ENCODE measurements around the gene PCGF3.
"Not testable (repeated sequence)": the region's sequence is repeated elsewhere in the genome, so short reads cannot be mapped to it uniquely, and the experiment has no call there.

The PCGF3 gene

DNA sequence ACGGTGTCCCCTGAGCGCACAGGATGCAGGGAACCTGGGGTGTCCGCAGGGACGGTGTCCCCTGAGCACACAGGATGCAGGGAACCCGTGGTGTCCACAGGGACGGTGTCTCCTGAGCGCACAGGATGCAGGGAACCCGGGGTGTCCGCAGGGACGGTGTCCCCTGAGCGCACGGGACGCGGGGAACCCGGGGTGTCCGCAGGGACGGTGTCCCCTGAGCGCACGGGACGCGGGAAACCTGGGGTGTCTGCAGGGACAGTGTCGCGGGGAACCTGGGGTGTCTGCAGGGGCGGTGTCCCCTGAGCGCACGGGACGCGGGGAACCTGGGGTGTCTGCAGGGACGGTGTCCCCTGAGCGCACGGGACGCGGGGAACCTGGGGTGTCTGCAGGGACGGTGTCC lies 30.9 kb downstream of the PCGF3 start:
- H3K9me3 ChIP-seq (ENCODE audit: control insufficient read depth, low read length); H3K4me3 ChIP-seq (ENCODE audit: low read length); H3K27me3 ChIP-seq (ENCODE audit: control insufficient read depth, insufficient read depth, low read length); H3K9ac ChIP-seq (ENCODE audit: low read length); H3K36me3 ChIP-seq (ENCODE audit: control insufficient read depth, insufficient read depth, low read length): not testable (repeated sequence)
- H3K4me1 ChIP-seq (ENCODE audit: control insufficient read depth, insufficient read depth, low read length) = peaks cover 11% of the 10 kb centered on the region

DNA sequence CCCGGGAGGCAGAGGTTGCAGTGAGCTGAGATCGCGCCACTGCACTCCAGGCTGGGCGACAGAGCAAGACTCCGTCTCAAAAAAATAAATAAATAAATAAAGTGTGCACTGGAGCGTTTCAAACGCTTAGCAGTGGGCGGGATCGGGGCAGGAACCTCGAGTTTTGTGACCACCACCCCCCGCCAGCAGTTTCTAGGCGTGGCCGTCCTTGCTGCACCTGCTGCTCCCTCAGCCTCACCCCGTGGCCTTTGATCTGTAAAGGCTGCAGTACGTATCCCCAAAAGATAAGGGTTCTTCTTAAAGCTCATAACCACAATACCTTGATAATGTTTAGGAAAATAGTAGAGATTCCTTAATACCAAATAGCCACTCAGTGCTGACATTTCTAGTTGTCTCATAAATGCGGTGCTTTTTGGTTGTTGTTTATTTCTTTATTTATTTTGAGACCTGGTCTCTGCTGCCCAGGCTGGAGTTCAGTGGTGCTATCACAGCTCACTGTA lies 33.2 kb downstream of the PCGF3 start:
- Histone ChIP-seq H3K4me1 (ENCODE audit: control insufficient read depth, insufficient read depth, low read length) (peaks cover 6% of the 10 kb centered on the region), H3K36me3 (ENCODE audit: control insufficient read depth, insufficient read depth, low read length) (peaks cover 6% of the 10 kb centered on the region), H3K9ac (ENCODE audit: low read length) (no peak overlapping the region), H3K4me3 (ENCODE audit: low read length) (no peak overlapping the region), H3K27me3 (ENCODE audit: control insufficient read depth, insufficient read depth, low read length) (no peaks in the 10 kb centered on the region), H3K9me3 (ENCODE audit: control insufficient read depth, low read length) (no peaks in the 10 kb centered on the region)

DNA sequence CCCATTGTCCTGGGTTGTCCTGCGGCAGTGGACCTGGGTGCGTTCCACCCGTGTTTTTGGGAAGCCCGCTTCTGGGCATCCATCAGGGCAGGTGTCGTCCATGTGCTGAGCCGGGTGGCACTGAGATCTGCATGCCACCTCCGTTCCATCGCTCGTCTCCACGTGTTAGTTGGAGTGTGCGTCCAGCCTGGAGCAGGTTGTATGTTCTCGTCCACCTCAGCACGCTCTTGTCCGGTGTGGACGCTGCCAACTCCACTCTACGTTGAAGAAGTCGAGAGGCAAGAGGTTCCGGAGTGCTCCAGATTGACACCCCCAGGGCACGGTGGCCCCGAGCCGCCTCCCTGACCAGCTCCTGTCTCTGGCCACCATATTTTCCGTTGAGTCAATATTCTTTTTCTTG lies 33.9 kb downstream of the PCGF3 start:
- Histone ChIP-seq H3K4me3 (ENCODE audit: low read length) (no peak overlapping the region), H3K27me3 (ENCODE audit: control insufficient read depth, insufficient read depth, low read length) (no peaks in the 10 kb centered on the region), H3K9ac (ENCODE audit: low read length) (no peak overlapping the region), H3K9me3 (ENCODE audit: control insufficient read depth, low read length) (no peaks in the 10 kb centered on the region), H3K36me3 (ENCODE audit: control insufficient read depth, insufficient read depth, low read length) (peaks cover 4% of the 10 kb centered on the region), H3K4me1 (ENCODE audit: control insufficient read depth, insufficient read depth, low read length) (peaks cover 6% of the 10 kb centered on the region)

DNA sequence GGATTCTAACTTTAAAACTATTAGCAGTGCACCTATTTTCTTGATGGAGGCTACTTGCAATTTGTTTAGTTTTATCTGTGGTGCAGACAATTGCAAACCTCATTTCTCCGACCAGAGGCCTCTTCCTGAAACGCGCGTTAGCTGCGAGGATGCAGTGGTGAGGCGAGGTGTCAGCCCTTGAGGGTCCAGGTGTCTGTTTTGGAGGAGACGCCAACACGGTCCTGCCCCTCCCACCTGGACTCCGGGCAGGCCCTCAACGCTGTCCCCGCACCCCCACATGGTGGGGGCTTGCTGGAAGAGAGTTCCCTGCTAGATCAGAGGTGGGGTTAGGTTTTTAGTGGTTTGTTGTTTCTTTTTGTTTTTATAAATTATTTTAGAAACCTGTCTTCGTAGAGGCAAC lies 34.4 kb downstream of the PCGF3 start:
- peaks cover 6% of the 10 kb centered on the region for H3K4me1 ChIP-seq (ENCODE audit: control insufficient read depth, insufficient read depth, low read length)
- no peaks in the 10 kb centered on the region for H3K9me3 ChIP-seq (ENCODE audit: control insufficient read depth, low read length)
- H3K9ac ChIP-seq (ENCODE audit: low read length) = no peak overlapping the region
- no peak overlapping the region for H3K4me3 ChIP-seq (ENCODE audit: low read length)
- H3K27me3 ChIP-seq (ENCODE audit: control insufficient read depth, insufficient read depth, low read length) = no peaks in the 10 kb centered on the region
- H3K36me3 ChIP-seq (ENCODE audit: control insufficient read depth, insufficient read depth, low read length) = peaks cover 4% of the 10 kb centered on the region

DNA sequence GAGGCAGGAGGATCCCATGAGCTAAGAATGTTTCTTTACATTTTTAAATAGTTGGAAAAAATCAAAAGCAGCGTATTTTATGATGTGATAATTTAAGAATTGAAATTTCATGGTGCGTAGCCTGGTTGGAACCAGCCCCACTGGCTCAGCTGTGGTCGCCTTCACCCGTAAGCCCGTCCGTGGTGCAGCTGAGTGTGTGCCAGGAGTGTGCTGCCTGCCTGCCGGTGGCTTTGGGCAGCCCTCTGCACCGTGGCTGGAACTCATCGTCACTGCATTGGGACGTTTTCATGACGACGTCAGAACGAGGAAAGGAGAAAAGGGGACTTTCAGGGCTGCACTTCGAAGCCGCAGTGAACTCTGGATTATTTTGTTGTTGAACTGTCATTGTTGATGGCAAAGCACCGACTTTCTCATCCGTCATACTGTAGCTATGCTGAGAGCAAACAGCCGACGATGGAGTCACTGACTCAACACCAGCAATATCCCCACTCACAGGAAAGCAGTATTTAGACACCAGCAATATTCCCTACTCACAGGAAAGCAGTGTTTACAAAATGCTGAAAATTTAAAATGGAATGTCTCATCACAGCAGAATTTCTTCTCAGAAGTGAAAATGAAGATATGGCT lies 35.1 kb downstream of the PCGF3 start:
- H3K27me3 ChIP-seq (ENCODE audit: control insufficient read depth, insufficient read depth, low read length) = no peaks in the 10 kb centered on the region
- H3K36me3 ChIP-seq (ENCODE audit: control insufficient read depth, insufficient read depth, low read length) = peaks cover 4% of the 10 kb centered on the region
- peaks cover 6% of the 10 kb centered on the region for H3K4me1 ChIP-seq (ENCODE audit: control insufficient read depth, insufficient read depth, low read length)
- H3K4me3 ChIP-seq (ENCODE audit: low read length) = no peak overlapping the region
- H3K9me3 ChIP-seq (ENCODE audit: control insufficient read depth, low read length) = no peaks in the 10 kb centered on the region
- no peak overlapping the region for H3K9ac ChIP-seq (ENCODE audit: low read length)

DNA sequence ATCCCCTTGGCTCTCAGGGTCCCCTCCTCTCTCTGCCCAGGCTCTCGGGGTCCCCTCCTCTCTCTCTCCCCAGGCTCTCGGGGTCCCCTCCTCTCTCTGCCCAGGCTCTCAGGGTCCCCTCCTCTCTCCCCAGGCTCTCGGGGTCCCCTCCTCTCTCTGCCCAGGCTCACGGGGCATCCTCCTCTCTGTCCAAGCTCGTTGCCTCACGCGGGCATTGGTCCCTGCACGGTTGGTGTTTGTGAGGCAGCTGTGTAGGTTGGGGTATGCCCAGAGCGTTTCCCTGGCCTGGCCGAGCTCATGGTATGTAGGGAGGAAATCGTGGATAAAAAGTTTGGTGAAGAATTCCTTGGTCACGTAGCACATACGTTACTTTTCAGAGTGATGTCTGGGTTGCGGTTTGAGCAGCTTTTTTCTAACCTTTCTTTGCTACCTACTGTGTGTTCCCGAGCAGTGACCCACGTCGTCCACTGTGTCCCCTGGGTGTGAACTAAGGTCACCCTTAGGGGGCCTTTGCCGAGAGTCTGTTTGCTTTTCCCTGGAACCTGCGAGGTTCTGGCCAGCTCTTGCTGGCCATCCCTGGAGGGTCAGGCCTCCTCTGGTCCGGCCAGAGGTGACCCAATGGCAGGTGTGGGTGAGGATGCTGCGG lies 36.6 kb downstream of the PCGF3 start:
- Histone ChIP-seq H3K4me1 (ENCODE audit: control insufficient read depth, insufficient read depth, low read length) (peaks cover 6% of the 10 kb centered on the region), H3K4me3 (ENCODE audit: low read length) (no peak overlapping the region), H3K9ac (ENCODE audit: low read length) (no peak overlapping the region), H3K36me3 (ENCODE audit: control insufficient read depth, insufficient read depth, low read length) (peaks cover 4% of the 10 kb centered on the region), H3K9me3 (ENCODE audit: control insufficient read depth, low read length) (no peaks in the 10 kb centered on the region), H3K27me3 (ENCODE audit: control insufficient read depth, insufficient read depth, low read length) (no peaks in the 10 kb centered on the region)

DNA sequence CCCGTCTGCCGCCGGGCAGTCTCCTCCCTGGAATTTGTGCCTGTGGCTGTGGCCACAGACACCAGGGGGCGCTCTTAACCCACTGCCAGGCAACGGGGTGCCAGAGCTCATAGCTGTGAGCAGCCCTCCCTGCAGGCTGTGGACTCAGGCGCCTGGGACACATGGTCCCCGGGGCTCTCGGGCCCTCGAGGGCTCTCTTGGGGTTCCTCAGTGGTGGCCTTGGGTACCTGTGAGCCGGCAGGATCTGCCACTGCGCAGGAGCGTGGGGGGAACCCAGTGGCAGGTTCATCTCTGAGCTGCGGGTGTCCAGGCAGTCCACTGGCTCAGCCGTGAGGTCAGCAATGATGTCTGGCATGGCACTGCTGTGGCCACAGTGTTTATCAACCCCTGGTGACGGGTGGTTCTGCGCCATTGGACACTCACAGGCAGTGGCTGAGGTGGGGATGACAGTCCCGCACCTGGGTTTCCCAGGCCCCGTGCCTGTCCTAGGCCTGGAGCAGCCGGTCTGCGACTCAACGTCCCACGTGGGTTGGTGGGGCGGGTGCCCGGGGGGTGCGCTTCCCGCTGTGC lies 37.2 kb downstream of the PCGF3 start:
- no peak overlapping the region for H3K4me3 ChIP-seq (ENCODE audit: low read length)
- peaks cover 6% of the 10 kb centered on the region for H3K4me1 ChIP-seq (ENCODE audit: control insufficient read depth, insufficient read depth, low read length)
- H3K9me3 ChIP-seq (ENCODE audit: control insufficient read depth, low read length) = no peaks in the 10 kb centered on the region
- peaks cover 4% of the 10 kb centered on the region for H3K36me3 ChIP-seq (ENCODE audit: control insufficient read depth, insufficient read depth, low read length)
- no peak overlapping the region for H3K9ac ChIP-seq (ENCODE audit: low read length)
- no peaks in the 10 kb centered on the region for H3K27me3 ChIP-seq (ENCODE audit: control insufficient read depth, insufficient read depth, low read length)

DNA sequence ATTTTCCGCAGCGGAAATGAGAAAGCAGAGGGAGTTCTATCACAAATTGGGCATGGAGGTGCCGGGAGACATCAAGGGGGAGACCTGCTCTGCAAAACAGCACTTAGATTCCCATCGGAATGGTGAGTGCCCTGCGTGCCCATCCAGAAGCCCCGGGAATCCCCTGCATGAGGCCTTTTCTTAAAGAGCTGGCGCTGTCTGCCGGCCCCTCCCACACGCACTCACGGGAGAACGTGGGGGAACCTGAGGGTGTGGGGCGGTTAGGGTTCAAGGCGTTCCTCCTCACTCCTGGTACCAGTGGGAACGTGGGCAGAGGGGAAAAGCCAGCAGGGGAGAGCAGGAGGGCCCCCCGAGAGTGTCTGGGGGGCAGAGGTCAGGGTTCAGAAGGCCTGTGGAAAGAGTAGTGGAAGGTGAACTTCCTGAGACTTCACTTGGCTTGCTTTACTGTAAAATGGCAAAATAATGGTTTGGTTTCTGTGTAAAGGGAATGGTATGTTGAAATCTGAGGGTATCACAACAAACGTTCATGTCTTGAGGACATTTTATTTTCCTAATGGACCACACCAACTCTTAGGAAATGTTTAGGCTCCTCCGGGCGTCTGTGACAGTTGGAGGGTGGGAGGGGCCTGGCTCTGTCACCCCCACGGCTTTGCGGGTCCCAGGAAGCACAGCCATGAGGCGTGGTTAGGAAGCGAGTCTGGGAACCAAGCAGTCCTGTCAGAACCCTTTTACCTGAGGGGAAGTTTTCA lies 38.0 kb downstream of the PCGF3 start:
- H3K4me3 ChIP-seq (ENCODE audit: low read length) = no peak overlapping the region
- H3K9me3 ChIP-seq (ENCODE audit: control insufficient read depth, low read length) = no peaks in the 10 kb centered on the region
- H3K27me3 ChIP-seq (ENCODE audit: control insufficient read depth, insufficient read depth, low read length) = no peaks in the 10 kb centered on the region
- H3K9ac ChIP-seq (ENCODE audit: low read length) = no peak overlapping the region
- H3K4me1 ChIP-seq (ENCODE audit: control insufficient read depth, insufficient read depth, low read length) = peaks cover 6% of the 10 kb centered on the region
- no peaks in the 10 kb centered on the region for H3K36me3 ChIP-seq (ENCODE audit: control insufficient read depth, insufficient read depth, low read length)

DNA sequence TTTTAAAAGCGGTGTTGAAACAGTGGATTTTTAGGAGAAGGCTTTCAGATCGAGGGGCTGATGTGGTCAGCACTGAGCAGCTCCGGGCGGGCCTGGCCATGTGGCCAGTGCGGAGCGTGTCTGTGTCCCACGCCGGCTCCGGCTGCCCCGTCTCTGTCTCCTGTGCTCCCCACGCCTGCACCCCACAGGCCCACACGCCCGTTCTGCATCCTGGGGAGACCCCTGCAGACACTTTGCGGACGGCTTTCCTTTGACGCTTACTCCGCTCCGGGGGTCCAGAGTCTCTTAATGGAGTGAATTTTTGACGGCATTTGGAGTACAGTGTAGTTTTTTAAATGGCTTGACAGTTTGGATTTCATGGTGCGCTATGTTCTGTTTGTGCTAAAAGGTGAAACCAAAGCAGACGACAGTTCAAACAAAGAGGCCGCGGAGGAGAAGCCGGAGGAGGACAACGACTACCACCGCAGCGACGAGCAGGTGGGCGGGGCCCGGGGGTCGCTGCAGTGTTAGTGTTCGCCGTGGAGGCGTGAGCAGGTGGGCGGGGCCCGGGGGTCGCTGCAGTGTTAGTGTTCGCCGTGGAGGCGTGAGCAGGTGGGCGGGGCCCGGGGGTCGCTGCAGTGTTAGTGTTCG lies 38.7 kb downstream of the PCGF3 start:
- Histone ChIP-seq H3K36me3 (ENCODE audit: control insufficient read depth, insufficient read depth, low read length) (no peaks in the 10 kb centered on the region), H3K4me3 (ENCODE audit: low read length) (no peak overlapping the region), H3K4me1 (ENCODE audit: control insufficient read depth, insufficient read depth, low read length) (no peaks in the 10 kb centered on the region), H3K9ac (ENCODE audit: low read length) (no peak overlapping the region), H3K27me3 (ENCODE audit: control insufficient read depth, insufficient read depth, low read length) (no peaks in the 10 kb centered on the region), H3K9me3 (ENCODE audit: control insufficient read depth, low read length) (no peaks in the 10 kb centered on the region)

DNA sequence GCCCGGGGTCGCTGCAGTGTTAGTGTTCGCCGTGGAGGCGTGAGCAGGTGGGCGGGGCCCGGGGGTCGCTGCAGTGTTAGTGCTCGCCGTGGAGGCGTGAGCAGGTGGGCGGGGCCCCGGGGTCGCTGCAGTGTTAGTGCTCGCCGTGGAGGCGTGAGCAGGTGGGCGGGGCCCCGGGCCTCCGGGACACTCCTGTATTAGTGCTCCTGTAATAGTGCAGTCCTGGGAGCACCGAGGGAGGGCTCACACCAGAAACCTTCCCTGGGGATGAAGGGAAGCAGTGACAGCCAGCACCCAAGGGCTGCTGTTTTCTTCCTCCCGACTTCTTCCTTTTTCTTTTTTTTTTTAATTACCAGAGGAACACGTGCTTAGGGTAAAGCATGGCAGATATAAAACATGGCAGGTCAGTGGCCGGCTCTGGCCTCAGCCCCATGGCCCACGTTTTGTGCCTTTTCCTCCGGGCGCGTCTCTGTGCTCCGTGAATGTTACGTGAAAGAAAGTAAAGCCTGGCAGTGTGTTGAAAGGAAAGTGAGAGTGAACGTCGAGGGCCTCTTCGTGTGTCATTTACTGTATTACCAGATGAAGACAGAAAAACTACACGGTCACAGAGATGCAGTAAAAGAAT lies 42.0 kb downstream of the PCGF3 start:
- H3K9me3 ChIP-seq (ENCODE audit: control insufficient read depth, low read length) = no peaks in the 10 kb centered on the region
- no peaks in the 10 kb centered on the region for H3K36me3 ChIP-seq (ENCODE audit: control insufficient read depth, insufficient read depth, low read length)
- H3K9ac ChIP-seq (ENCODE audit: low read length) = no peak overlapping the region

DNA sequence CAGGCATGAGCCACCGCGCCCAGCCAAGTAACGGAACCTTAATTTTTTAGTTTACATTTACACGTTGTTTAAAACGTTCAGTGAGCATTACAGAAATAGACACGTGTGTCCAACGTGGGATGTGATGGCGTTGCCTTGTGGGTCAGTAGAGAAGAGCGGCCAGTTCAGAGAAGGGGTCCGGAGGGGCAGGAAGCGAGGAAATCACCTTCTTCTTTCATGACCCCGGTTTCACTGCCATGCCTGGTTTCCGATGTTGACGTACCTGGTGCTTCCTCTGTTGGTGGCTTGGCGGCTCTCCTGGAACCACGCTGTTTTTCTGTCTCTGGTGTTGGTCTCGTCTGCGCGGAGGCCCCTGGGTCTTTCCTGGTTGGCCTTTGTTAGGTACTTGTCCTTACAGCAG lies 42.8 kb downstream of the PCGF3 start:
- no peak overlapping the region for H3K9ac ChIP-seq (ENCODE audit: low read length)
- no peaks in the 10 kb centered on the region for H3K9me3 ChIP-seq (ENCODE audit: control insufficient read depth, low read length)
- H3K27me3 ChIP-seq (ENCODE audit: control insufficient read depth, insufficient read depth, low read length) = no peaks in the 10 kb centered on the region
- no peak overlapping the region for H3K4me3 ChIP-seq (ENCODE audit: low read length)
- H3K36me3 ChIP-seq (ENCODE audit: control insufficient read depth, insufficient read depth, low read length) = no peaks in the 10 kb centered on the region
- H3K4me1 ChIP-seq (ENCODE audit: control insufficient read depth, insufficient read depth, low read length) = no peaks in the 10 kb centered on the region

More for the DNA sequence above, 42.0 kb downstream of the PCGF3 start:
- Histone ChIP-seq H3K27me3 (ENCODE audit: control insufficient read depth, insufficient read depth, low read length) (no peaks in the 10 kb centered on the region), H3K4me1 (ENCODE audit: control insufficient read depth, insufficient read depth, low read length) (no peaks in the 10 kb centered on the region), H3K4me3 (ENCODE audit: low read length) (no peak overlapping the region)

Measured in mucosa of stomach (tissue), 1 donor.